ENCODE results near the gene PER1.
A peak's percentile ranks its signal among the peaks of the same experiment; 100 is the strongest.

DNA sequence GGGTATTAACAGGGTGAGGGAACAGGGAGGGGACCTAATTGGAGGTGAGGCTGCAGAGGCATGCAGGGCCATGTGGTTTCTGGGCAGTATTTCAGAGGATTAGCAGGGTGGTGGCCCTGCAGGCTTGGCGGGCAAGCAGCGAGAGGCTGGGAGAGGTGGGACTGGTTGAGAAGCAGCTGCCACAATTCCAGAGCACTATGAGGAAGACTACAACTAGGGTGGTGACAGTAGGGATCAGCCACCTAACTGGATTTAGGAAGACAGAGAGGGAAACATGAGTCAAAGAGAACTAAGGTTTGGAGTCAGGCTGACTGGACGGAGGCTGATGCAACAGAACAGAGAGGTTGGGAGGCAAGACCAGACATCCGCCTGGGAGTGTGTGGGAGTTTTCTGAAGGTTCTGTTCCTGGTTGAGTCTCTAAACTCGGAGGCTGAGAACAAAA lies 46.2 kb downstream of the PER1 start:
- TF ChIP-seq, protein P1, sequence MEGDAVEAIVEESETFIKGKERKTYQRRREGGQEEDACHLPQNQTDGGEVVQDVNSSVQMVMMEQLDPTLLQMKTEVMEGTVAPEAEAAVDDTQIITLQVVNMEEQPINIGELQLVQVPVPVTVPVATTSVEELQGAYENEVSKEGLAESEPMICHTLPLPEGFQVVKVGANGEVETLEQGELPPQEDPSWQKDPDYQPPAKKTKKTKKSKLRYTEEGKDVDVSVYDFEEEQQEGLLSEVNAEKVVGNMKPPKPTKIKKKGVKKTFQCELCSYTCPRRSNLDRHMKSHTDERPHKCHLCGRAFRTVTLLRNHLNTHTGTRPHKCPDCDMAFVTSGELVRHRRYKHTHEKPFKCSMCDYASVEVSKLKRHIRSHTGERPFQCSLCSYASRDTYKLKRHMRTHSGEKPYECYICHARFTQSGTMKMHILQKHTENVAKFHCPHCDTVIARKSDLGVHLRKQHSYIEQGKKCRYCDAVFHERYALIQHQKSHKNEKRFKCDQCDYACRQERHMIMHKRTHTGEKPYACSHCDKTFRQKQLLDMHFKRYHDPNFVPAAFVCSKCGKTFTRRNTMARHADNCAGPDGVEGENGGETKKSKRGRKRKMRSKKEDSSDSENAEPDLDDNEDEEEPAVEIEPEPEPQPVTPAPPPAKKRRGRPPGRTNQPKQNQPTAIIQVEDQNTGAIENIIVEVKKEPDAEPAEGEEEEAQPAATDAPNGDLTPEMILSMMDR (IDR thresholded peaks at IDR 0.05): no peak
- peak; percentile 14 to 50 for TF ChIP-seq POLR2AphosphoS5 (IDR thresholded peaks at IDR 0.05; ENCODE audit: insufficient read depth in 1 of 2, low read depth in 1 of 2)

Measured in vagina (tissue), 2 donors.